A673 (cell line): Measurements from ENCODE around the gene POLD2.
A peak's percentile ranks its signal among the peaks of the same experiment; 100 is the strongest.

Source experiments
- EZH2 ChIP-seq: fragments of 200-600 bp; sonication (generic); IDR thresholded peaks from 2 replicates; pipeline ENCODE4 v1.6.1; 2017; ENCODE audit warnings: borderline replicate concordance, low read depth, mild to moderate bottlenecking, mixed read lengths, antibody characterized with exemption, low read length; ENCODE audit not compliant: poor library complexity, severe bottlenecking
- TF ChIP-seq, protein P1 (sequence below): fragments of 300-800, 200-600 bp; sonication (generic); conservative IDR thresholded peaks from 2 replicates; pipeline ENCODE4 v1.5.1; 2017; ENCODE audit warnings: low read depth, mild to moderate bottlenecking, antibody characterized with exemption, low read length, moderate library complexity, mixed read lengths

GRCh38 chr7:44108768-44109750 lies 14.3 kb downstream of the POLD2 start:
- TF ChIP-seq, protein P1, sequence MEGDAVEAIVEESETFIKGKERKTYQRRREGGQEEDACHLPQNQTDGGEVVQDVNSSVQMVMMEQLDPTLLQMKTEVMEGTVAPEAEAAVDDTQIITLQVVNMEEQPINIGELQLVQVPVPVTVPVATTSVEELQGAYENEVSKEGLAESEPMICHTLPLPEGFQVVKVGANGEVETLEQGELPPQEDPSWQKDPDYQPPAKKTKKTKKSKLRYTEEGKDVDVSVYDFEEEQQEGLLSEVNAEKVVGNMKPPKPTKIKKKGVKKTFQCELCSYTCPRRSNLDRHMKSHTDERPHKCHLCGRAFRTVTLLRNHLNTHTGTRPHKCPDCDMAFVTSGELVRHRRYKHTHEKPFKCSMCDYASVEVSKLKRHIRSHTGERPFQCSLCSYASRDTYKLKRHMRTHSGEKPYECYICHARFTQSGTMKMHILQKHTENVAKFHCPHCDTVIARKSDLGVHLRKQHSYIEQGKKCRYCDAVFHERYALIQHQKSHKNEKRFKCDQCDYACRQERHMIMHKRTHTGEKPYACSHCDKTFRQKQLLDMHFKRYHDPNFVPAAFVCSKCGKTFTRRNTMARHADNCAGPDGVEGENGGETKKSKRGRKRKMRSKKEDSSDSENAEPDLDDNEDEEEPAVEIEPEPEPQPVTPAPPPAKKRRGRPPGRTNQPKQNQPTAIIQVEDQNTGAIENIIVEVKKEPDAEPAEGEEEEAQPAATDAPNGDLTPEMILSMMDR = peak; percentile 31; the same call in 1 of the 2 replicates
- TF ChIP-seq EZH2 = no peak
